Measurements from ENCODE around the gene XRCC6. TPM values are rescaled to one million over a fixed set of nuclear protein-coding genes. Genes with fewer than 3 reads are reported as not detected.
"Not testable (repeated sequence)": the region's sequence is repeated elsewhere in the genome, so short reads cannot be mapped to it uniquely, and the experiment has no call there.

XRCC6 gene
- total and polyA plus RNA-seq, 2 donors, result 126 to 371 TPM

DNA sequence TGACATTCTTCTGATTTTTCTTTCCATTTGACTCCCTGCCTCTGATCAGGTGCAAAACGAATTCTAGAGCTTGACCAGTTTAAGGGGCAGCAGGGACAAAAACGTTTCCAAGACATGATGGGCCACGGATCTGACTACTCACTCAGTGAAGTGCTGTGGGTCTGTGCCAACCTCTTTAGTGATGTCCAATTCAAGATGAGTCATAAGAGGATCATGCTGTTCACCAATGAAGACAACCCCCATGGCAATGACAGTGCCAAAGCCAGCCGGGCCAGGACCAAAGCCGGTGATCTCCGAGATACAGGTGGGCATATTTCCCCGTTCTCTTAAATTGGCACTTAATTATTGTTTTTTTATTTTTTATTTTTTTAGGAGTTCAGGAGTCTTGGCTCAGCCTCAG, 15.4 kb downstream of the XRCC6 start:
- peaks cover 64 to 74% of the 10 kb centered on the region in 2 donors for H3K36me3 ChIP-seq (ENCODE audit: control insufficient read depth in 2 of 2, insufficient read depth in 2 of 2, low read length in 1 of 2)
- H3K9me3 ChIP-seq (ENCODE audit: control insufficient read depth in 2 of 2, insufficient read depth in 1 of 2, low read length in 1 of 2), result no peaks in the 10 kb centered on the region
- no peak overlapping the region for H3K27ac ChIP-seq (ENCODE audit: low read depth in 1 of 2, low read length in 1 of 2)
- no peak for DNase-seq (ENCODE audit: low read depth in 6 of 9, low spot score in 9 of 9)
- no peaks in the 10 kb centered on the region for H3K27me3 ChIP-seq (ENCODE audit: control insufficient read depth in 2 of 2, insufficient read depth in 1 of 2, low read length in 1 of 2)
- H3K4me1 ChIP-seq (ENCODE audit: control insufficient read depth in 2 of 2, insufficient read depth in 2 of 2, low read length in 2 of 2), result no peaks in the 10 kb centered on the region
- no peak overlapping the region for H3K4me3 ChIP-seq (ENCODE audit: low read length in 2 of 2)
- WGBS, result 94% methylated on average over 7 of the region's 7 CpGs

DNA sequence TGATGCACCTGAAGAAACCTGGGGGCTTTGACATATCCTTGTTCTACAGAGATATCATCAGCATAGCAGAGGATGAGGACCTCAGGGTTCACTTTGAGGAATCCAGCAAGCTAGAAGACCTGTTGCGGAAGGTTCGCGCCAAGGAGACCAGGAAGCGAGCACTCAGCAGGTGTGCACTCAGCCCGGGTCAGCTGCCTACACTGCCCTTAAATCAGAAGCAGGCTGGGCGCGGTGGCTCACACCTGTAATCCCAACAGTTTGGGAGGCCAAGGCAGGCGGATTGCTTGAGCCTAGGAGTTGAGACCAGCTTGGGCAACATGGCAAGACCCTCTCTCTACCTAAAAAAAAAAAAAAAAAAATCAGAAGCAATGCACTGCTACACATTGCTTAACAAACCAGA, 16.5 kb downstream of the XRCC6 start:
- H3K36me3 ChIP-seq (ENCODE audit: control insufficient read depth in 2 of 2, insufficient read depth in 2 of 2, low read length in 1 of 2), result peaks cover 65 to 86% of the 10 kb centered on the region in 2 donors
- H3K9me3 ChIP-seq (ENCODE audit: control insufficient read depth in 2 of 2, insufficient read depth in 1 of 2, low read length in 1 of 2); H3K27me3 ChIP-seq (ENCODE audit: control insufficient read depth in 2 of 2, insufficient read depth in 1 of 2, low read length in 1 of 2); DNase-seq (ENCODE audit: low read depth in 6 of 9, low spot score in 9 of 9); H3K4me3 ChIP-seq (ENCODE audit: low read length in 2 of 2); H3K4me1 ChIP-seq (ENCODE audit: control insufficient read depth in 2 of 2, insufficient read depth in 2 of 2, low read length in 2 of 2); H3K27ac ChIP-seq (ENCODE audit: low read depth in 1 of 2, low read length in 1 of 2): not testable (repeated sequence)
- WGBS, result 96% methylated on average over 8 of the region's 8 CpGs

DNA sequence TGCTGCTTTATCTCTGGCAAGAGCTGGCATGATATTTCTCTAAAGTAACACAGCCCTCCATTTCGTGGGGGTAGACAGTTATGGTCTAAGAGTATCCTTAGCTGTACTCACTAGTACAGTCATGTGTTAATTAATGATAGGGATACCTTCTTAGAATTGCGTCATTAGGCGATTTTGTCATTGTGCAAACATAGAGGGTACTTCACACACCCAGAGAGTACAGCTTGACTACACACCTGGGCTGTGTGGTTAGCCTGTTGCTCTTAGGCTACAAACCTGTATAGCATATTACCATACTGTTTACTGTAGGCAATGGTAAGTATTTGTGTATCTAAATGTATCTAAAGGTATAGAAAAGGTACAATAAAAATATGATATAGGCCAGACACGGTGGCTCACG, 17.0 kb downstream of the XRCC6 start:
- peaks cover 70 to 90% of the 10 kb centered on the region in 2 donors for H3K36me3 ChIP-seq (ENCODE audit: control insufficient read depth in 2 of 2, insufficient read depth in 2 of 2, low read length in 1 of 2)
- no peak for DNase-seq (ENCODE audit: low read depth in 6 of 9, low spot score in 9 of 9)
- H3K9me3 ChIP-seq (ENCODE audit: control insufficient read depth in 2 of 2, insufficient read depth in 1 of 2, low read length in 1 of 2), result no peaks in the 10 kb centered on the region
- H3K27ac ChIP-seq (ENCODE audit: low read depth in 1 of 2, low read length in 1 of 2), result no peak overlapping the region
- H3K4me1 ChIP-seq (ENCODE audit: control insufficient read depth in 2 of 2, insufficient read depth in 2 of 2, low read length in 2 of 2), result no peaks in the 10 kb centered on the region
- H3K4me3 ChIP-seq (ENCODE audit: low read length in 2 of 2), result no peak overlapping the region
- over 99% methylated on average over 5 of the region's 5 CpGs for WGBS
- H3K27me3 ChIP-seq (ENCODE audit: control insufficient read depth in 2 of 2, insufficient read depth in 1 of 2, low read length in 1 of 2), result no peaks in the 10 kb centered on the region

DNA sequence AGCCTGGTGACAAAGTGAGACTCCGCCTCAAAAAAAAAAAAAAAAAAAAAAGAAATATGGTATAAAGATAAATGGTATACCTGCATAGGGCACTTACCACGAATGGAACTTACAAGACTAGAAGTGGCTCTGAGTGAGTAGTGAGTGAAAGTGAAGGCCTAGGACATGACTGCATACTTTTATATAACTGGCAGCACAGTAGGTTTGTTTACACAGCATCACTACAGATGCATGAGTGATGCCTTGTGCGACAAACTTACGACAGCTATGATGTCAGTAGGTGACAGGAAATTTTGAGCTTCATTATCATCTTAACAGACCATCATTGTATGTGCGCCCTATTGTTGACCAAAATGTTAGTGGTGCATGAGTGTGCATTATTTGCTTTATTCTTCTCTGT, 17.7 kb downstream of the XRCC6 start:
- no peaks in the 10 kb centered on the region for H3K27me3 ChIP-seq (ENCODE audit: control insufficient read depth in 2 of 2, insufficient read depth in 1 of 2, low read length in 1 of 2)
- no peak overlapping the region for H3K27ac ChIP-seq (ENCODE audit: low read depth in 1 of 2, low read length in 1 of 2)
- no peak for DNase-seq (ENCODE audit: low read depth in 6 of 9, low spot score in 9 of 9)
- peaks cover 74 to 89% of the 10 kb centered on the region in 2 donors for H3K36me3 ChIP-seq (ENCODE audit: control insufficient read depth in 2 of 2, insufficient read depth in 2 of 2, low read length in 1 of 2)
- H3K4me1 ChIP-seq (ENCODE audit: control insufficient read depth in 2 of 2, insufficient read depth in 2 of 2, low read length in 2 of 2), result no peaks in the 10 kb centered on the region
- no peak overlapping the region for H3K4me3 ChIP-seq (ENCODE audit: low read length in 2 of 2)
- H3K9me3 ChIP-seq (ENCODE audit: control insufficient read depth in 2 of 2, insufficient read depth in 1 of 2, low read length in 1 of 2), result no peaks in the 10 kb centered on the region
- 98% methylated on average over 5 of the region's 5 CpGs for WGBS

DNA sequence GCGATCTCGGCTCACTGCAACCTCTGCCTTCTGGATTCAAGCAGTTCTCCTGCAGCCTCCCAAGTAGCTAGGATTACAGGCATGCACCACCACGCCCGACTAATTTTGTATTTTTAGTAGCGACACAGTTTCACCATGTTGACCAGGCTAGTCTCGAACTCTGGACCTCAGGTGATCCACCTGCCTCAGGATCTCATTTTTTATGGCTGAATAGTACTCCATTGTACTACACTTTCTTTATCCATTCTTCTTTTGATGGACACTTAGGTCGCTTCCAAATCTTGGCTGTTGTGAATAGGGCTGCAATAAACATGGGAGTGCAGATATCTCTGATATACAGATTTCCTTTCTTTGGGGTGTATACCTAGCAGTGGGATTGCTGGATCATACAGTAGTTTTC, 20.8 kb downstream of the XRCC6 start:
- DNase-seq (ENCODE audit: low read depth in 6 of 9, low spot score in 9 of 9), result no peak
- H3K27ac ChIP-seq (ENCODE audit: low read depth in 1 of 2, low read length in 1 of 2), result no peak overlapping the region
- H3K36me3 ChIP-seq (ENCODE audit: control insufficient read depth in 2 of 2, insufficient read depth in 2 of 2, low read length in 1 of 2), result peaks cover 66 to 85% of the 10 kb centered on the region in 2 donors
- no peaks in the 10 kb centered on the region for H3K27me3 ChIP-seq (ENCODE audit: control insufficient read depth in 2 of 2, insufficient read depth in 1 of 2, low read length in 1 of 2)
- no peaks in the 10 kb centered on the region for H3K4me1 ChIP-seq (ENCODE audit: control insufficient read depth in 2 of 2, insufficient read depth in 2 of 2, low read length in 2 of 2)
- H3K4me3 ChIP-seq (ENCODE audit: low read length in 2 of 2), result no peak overlapping the region
- no peaks in the 10 kb centered on the region for H3K9me3 ChIP-seq (ENCODE audit: control insufficient read depth in 2 of 2, insufficient read depth in 1 of 2, low read length in 1 of 2)
- over 99% methylated on average over 7 of the region's 7 CpGs for WGBS

DNA sequence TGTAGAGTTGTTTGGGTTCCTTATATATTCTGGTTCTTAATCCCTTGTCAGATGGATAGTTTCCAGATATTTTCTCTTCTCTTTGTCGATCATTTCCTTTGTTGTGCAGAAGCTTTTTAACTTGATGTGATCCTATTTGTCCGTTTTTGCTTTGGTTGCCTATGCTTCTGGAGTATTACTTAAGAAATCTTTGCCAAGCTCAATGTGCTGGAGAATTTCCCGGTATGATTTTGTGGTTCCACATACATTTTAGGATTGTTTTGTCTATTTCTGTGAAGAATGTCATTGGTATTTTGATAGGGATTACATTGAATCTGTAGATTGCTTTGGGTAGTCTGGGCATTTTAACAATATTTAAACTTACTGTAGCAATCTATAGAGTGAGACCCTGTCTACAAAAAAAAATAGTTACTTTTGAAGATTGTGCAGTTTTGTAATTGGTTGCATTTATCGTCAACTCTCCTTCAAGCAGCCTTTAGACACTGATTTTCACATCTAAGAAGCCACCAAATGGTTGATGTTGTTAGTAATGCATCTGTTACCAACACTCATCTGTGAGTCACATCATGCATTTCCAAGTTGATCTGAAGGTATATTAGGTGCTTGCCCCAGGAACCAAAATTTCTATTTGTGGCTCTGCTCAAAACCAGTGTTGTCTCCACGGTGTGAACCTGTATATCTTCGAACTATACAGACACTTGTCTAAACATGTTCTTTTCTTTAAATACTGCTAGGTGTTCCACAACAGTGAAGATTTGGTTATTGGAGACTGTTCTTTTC, 21.4 kb downstream of the XRCC6 start:
- no peaks in the 10 kb centered on the region for H3K9me3 ChIP-seq (ENCODE audit: control insufficient read depth in 2 of 2, insufficient read depth in 1 of 2, low read length in 1 of 2)
- H3K4me3 ChIP-seq (ENCODE audit: low read length in 2 of 2), result no peak overlapping the region
- no peaks in the 10 kb centered on the region for H3K27me3 ChIP-seq (ENCODE audit: control insufficient read depth in 2 of 2, insufficient read depth in 1 of 2, low read length in 1 of 2)
- H3K36me3 ChIP-seq (ENCODE audit: control insufficient read depth in 2 of 2, insufficient read depth in 2 of 2, low read length in 1 of 2), result peaks cover 64 to 84% of the 10 kb centered on the region in 2 donors
- WGBS, result 97% methylated on average over 6 of the region's 6 CpGs
- H3K27ac ChIP-seq (ENCODE audit: low read depth in 1 of 2, low read length in 1 of 2), result no peak overlapping the region
- H3K4me1 ChIP-seq (ENCODE audit: control insufficient read depth in 2 of 2, insufficient read depth in 2 of 2, low read length in 2 of 2), result no peaks in the 10 kb centered on the region
- no peak for DNase-seq (ENCODE audit: low read depth in 6 of 9, low spot score in 9 of 9)

DNA sequence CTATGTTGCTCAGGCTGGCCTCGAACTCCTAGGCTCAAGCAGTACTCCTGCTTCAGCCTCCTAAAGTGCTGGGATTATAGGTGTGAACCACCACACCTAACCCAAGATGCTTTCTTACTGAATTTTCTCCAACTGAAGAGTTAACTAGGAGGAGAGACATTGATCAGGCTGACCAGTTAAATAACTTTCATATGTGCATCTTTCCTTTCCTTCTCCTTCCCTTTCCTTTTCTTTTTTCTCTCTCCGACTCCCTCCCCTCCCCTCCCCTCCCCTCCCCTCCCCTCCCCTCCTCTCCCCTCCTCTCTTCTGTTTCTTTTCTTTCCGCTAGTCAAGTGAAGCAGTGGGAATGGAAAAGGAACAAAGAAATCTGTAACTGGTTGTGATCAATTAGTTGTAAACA, 26.7 kb downstream of the XRCC6 start:
- Histone ChIP-seq H3K4me1 (ENCODE audit: control insufficient read depth in 2 of 2, insufficient read depth in 2 of 2, low read length in 2 of 2) (no peaks in the 10 kb centered on the region), H3K36me3 (ENCODE audit: control insufficient read depth in 2 of 2, insufficient read depth in 2 of 2, low read length in 1 of 2) (peaks cover 72 to 85% of the 10 kb centered on the region in 2 donors), H3K4me3 (ENCODE audit: low read length in 2 of 2) (no peak overlapping the region), H3K27me3 (ENCODE audit: control insufficient read depth in 2 of 2, insufficient read depth in 1 of 2, low read length in 1 of 2) (no peaks in the 10 kb centered on the region), H3K9me3 (ENCODE audit: control insufficient read depth in 2 of 2, insufficient read depth in 1 of 2, low read length in 1 of 2) (no peaks in the 10 kb centered on the region), H3K27ac (ENCODE audit: low read depth in 1 of 2, low read length in 1 of 2) (no peak overlapping the region)
- DNase-seq (ENCODE audit: low read depth in 6 of 9, low spot score in 9 of 9), result no peak
- WGBS, result 90% methylated on average over 3 of the region's 3 CpGs

DNA sequence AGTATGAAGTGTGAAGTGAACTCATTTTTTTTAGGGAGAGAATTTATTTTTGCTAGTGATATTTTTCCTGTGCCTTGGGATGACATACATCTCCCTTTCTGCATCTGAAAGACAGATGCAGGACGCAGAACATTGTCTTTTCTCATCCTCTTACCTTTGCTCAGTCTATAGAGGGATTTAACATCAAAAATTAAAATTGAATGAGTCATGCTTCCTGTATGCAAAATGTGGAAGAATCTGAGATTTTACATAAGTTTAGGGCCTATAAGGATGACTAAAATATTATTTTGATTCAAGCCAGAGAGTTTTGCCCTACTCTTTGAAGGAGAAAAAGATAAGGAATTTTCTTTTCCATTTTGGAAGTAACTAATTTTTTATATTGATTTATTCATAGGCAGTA, 27.3 kb downstream of the XRCC6 start:
- H3K4me3 ChIP-seq (ENCODE audit: low read length in 2 of 2), result no peak overlapping the region
- no peaks in the 10 kb centered on the region for H3K9me3 ChIP-seq (ENCODE audit: control insufficient read depth in 2 of 2, insufficient read depth in 1 of 2, low read length in 1 of 2)
- no peaks in the 10 kb centered on the region for H3K4me1 ChIP-seq (ENCODE audit: control insufficient read depth in 2 of 2, insufficient read depth in 2 of 2, low read length in 2 of 2)
- no peak overlapping the region for H3K27ac ChIP-seq (ENCODE audit: low read depth in 1 of 2, low read length in 1 of 2)
- 85% methylated on average over 1 of the region's 1 CpG for WGBS
- H3K27me3 ChIP-seq (ENCODE audit: control insufficient read depth in 2 of 2, insufficient read depth in 1 of 2, low read length in 1 of 2), result no peaks in the 10 kb centered on the region
- no peak for DNase-seq (ENCODE audit: low read depth in 6 of 9, low spot score in 9 of 9)
- H3K36me3 ChIP-seq (ENCODE audit: control insufficient read depth in 2 of 2, insufficient read depth in 2 of 2, low read length in 1 of 2), result peaks cover 72 to 86% of the 10 kb centered on the region in 2 donors

DNA sequence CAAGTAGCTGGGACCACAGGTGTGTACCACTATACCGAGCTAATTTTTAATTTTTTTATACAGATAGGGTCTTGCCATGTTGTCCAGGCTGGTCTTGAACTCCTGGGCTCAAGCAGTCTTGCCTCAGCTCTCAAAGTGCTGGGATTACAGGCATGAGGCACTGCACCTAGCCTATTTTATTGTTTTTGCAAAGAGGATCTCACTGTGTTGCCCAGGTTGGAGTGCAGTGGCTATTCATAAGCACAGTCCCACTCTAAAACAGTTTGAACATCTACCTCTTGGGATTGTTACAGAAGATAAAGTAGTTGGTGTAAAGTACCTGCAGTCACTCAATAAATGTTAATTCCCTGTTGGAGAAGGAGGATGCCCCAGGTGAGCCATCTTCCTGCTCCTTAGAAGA, 29.1 kb downstream of the XRCC6 start:
- peaks cover 83 to 93% of the 10 kb centered on the region in 2 donors for H3K36me3 ChIP-seq (ENCODE audit: control insufficient read depth in 2 of 2, insufficient read depth in 2 of 2, low read length in 1 of 2)
- H3K27ac ChIP-seq (ENCODE audit: low read depth in 1 of 2, low read length in 1 of 2), result no peak overlapping the region
- H3K27me3 ChIP-seq (ENCODE audit: control insufficient read depth in 2 of 2, insufficient read depth in 1 of 2, low read length in 1 of 2), result no peaks in the 10 kb centered on the region
- H3K9me3 ChIP-seq (ENCODE audit: control insufficient read depth in 2 of 2, insufficient read depth in 1 of 2, low read length in 1 of 2), result no peaks in the 10 kb centered on the region
- WGBS, result 94% methylated on average over 1 of the region's 1 CpG
- no peak for DNase-seq (ENCODE audit: low read depth in 6 of 9, low spot score in 9 of 9)
- no peak overlapping the region for H3K4me3 ChIP-seq (ENCODE audit: low read length in 2 of 2)
- no peaks in the 10 kb centered on the region for H3K4me1 ChIP-seq (ENCODE audit: control insufficient read depth in 2 of 2, insufficient read depth in 2 of 2, low read length in 2 of 2)

Data from thymus (tissue), 11 donors.